H1 (cell line): ENCODE data around the gene FHL2. TPM values are rescaled to one million over a fixed set of nuclear protein-coding genes. Genes with fewer than 3 reads are reported as not detected.

Source experiments
- CTCF ChIA-PET: fragments of 300-600 bp; sonication (Branson Sonifier 250); formaldehyde crosslinking; loops from one replicate; lab custom pipeline; 2021; ENCODE audit not compliant: partially characterized antibody; lab: Charles Lee
- POLR2A ChIA-PET: fragments of 300-600 bp; sonication (Branson Sonifier 250); formaldehyde crosslinking; loops from one replicate; lab custom pipeline; 2021; ENCODE audit warnings: inconsistent platforms; ENCODE audit not compliant: partially characterized antibody; lab: Charles Lee
- DNase-seq, 2 experiments: peaks; one replicate each; pipeline versions ENCODE4 v3.0.0 to v3.0.0-alpha.2; 2010 to 2022; ENCODE audit warnings: low spot score in 2 of 2, low read depth in 1 of 2, mixed read lengths in 1 of 2
- FAIRE-seq: peaks from 2 replicates; lab custom pipeline; 2011; peaks lifted over from hg19 to GRCh38; lab: Jason Lieb, UNC
- H2AFZ ChIP-seq: 2 replicates; pipeline ENCODE4 v1.8.1; 2012; ENCODE audit warnings: low read length, inconsistent platforms
- H2AK5ac ChIP-seq: 2 replicates; pipeline ENCODE4 v1.6.1; 2013; ENCODE audit warnings: low read depth, low read length
- H2BK120ac ChIP-seq: replicated peaks from 2 replicates; pipeline ENCODE3; 2013; ENCODE audit warnings: low read depth, low read length, inconsistent platforms
- H2BK12ac ChIP-seq: 2 replicates; pipeline ENCODE4 v1.6.1; 2013; ENCODE audit warnings: low read depth, low read length
- H2BK15ac ChIP-seq: 2 replicates; pipeline ENCODE4 v1.6.1; 2013; ENCODE audit warnings: low read length
- H2BK20ac ChIP-seq: 2 replicates; pipeline ENCODE4 v1.6.1; 2013; ENCODE audit warnings: low read length
- H2BK5ac ChIP-seq: 2 replicates; pipeline ENCODE4 v1.6.1; 2013; ENCODE audit warnings: low read depth, low read length
- H3K14ac ChIP-seq: 2 replicates; pipeline ENCODE4 v1.6.1; 2013; ENCODE audit warnings: inconsistent platforms; ENCODE audit not compliant: insufficient read length
- H3K18ac ChIP-seq: 2 replicates; pipeline ENCODE4 v1.6.1; 2013; ENCODE audit warnings: low read length; ENCODE audit errors: extremely low read depth
- H3K23ac ChIP-seq: 2 replicates; pipeline ENCODE4 v1.6.1; 2013; ENCODE audit warnings: inconsistent platforms; ENCODE audit not compliant: insufficient read length
- H3K23me2 ChIP-seq: 2 replicates; pipeline ENCODE4 v1.6.1; 2013; ENCODE audit warnings: low read depth, low read length
- H3K27ac ChIP-seq: 2 replicates; pipeline ENCODE4 v1.6.1; 2011; ENCODE audit warnings: low read depth, low read length, inconsistent platforms
- H3K27me3 ChIP-seq, 4 experiments: replicated peaks in 1 of 4; 1 replicate in 1 of 4; 2 replicates in 3 of 4; pipeline versions ENCODE4 v1.6.1 to v1.8.1; 2011 to 2013; ENCODE audit warnings: low read length in 3 of 4, mild to moderate bottlenecking in 3 of 4, inconsistent platforms in 2 of 4, mixed read lengths in 2 of 4, moderate library complexity in 1 of 4; ENCODE audit not compliant: control insufficient read depth in 3 of 4, insufficient read depth in 3 of 4; ENCODE audit errors: extremely low read depth in 1 of 4
- H3K36me3 ChIP-seq, 4 experiments: 2 replicates each; pipeline versions ENCODE4 v1.6.1 to v1.8.1; 2011 to 2013; ENCODE audit warnings: mild to moderate bottlenecking in 4 of 4, low read length in 3 of 4, moderate library complexity in 2 of 4, control low read depth in 1 of 4, inconsistent platforms in 1 of 4; ENCODE audit not compliant: insufficient read depth in 4 of 4, control insufficient read depth in 2 of 4
- H3K4ac ChIP-seq: replicated peaks from 2 replicates; pipeline ENCODE3; 2013; ENCODE audit warnings: low read length, low read depth, mixed read lengths, inconsistent platforms; ENCODE audit not compliant: insufficient read length
- H3K4me1 ChIP-seq, 4 experiments: replicated peaks in 1 of 4; 1 replicate in 1 of 4; 2 replicates in 3 of 4; pipeline versions ENCODE4 v1.6.1 to v1.8.1; 2011 to 2013; ENCODE audit warnings: low read length in 3 of 4, inconsistent platforms in 2 of 4, mixed read lengths in 1 of 4; ENCODE audit not compliant: insufficient read depth in 4 of 4, control insufficient read depth in 3 of 4
- H3K4me2 ChIP-seq, 2 experiments: 2 replicates each; pipeline versions ENCODE4 v1.6.1 to v1.8.1; 2011 to 2013; ENCODE audit warnings: low read depth in 2 of 2, low read length in 2 of 2, control low read depth in 1 of 2, inconsistent platforms in 1 of 2, mild to moderate bottlenecking in 1 of 2; ENCODE audit not compliant: insufficient read depth in 1 of 2
- H3K4me3 ChIP-seq, 4 experiments: fragments of 200-600, 300-600 bp in 1 of 4; sonication (generic), shearing (Covaris generic), sonication (Bioruptor Twin) in 1 of 4; 2 replicates each; pipeline versions ENCODE4 v1.5.1 to v1.8.1; 2011 to 2016; ENCODE audit warnings: low read length in 4 of 4, low read depth in 3 of 4, control low read depth in 2 of 4, inconsistent platforms in 2 of 4, mild to moderate bottlenecking in 2 of 4, mixed read lengths in 1 of 4, moderate library complexity in 1 of 4; ENCODE audit not compliant: insufficient read depth in 2 of 4; ENCODE audit errors: extremely low read depth in 1 of 4
- H3K56ac ChIP-seq: replicated peaks from 2 replicates; pipeline ENCODE3; 2013; ENCODE audit warnings: low read depth, mild to moderate bottlenecking, mixed read lengths, low read length, inconsistent platforms; ENCODE audit not compliant: insufficient read length
- H3K79me1 ChIP-seq: 2 replicates; pipeline ENCODE4 v1.6.1; 2013; ENCODE audit warnings: low read depth, low read length, control low read depth
- H3K79me2 ChIP-seq, 2 experiments: 2 replicates each; pipeline versions ENCODE4 v1.6.1 to v1.8.1; 2012 to 2013; ENCODE audit warnings: low read length in 2 of 2, mild to moderate bottlenecking in 2 of 2, inconsistent platforms in 1 of 2; ENCODE audit not compliant: insufficient read depth in 2 of 2, control insufficient read depth in 1 of 2
- H3K9ac ChIP-seq, 4 experiments: replicated peaks in 1 of 4; 1 replicate in 1 of 4; 2 replicates in 3 of 4; pipeline versions ENCODE4 v1.6.1 to v1.8.1; 2011 to 2013; ENCODE audit warnings: low read depth in 3 of 4, low read length in 3 of 4, control low read depth in 2 of 4, mild to moderate bottlenecking in 2 of 4, moderate library complexity in 2 of 4, inconsistent platforms in 1 of 4; ENCODE audit errors: extremely low read depth in 1 of 4
- H3K9me3 ChIP-seq, 2 experiments: 2 replicates each; pipeline versions ENCODE4 v1.6.1 to v1.8.1; 2012 to 2013; ENCODE audit warnings: mild to moderate bottlenecking in 2 of 2, moderate library complexity in 2 of 2, control low read depth in 1 of 2, inconsistent platforms in 1 of 2, low read depth in 1 of 2, low read length in 1 of 2, mixed read lengths in 1 of 2; ENCODE audit not compliant: insufficient read depth in 2 of 2
- H4K20me1 ChIP-seq, 2 experiments: replicated peaks in 1 of 2; 2 replicates each; pipeline versions ENCODE3 to v1.8.1; 2011 to 2013; ENCODE audit warnings: inconsistent platforms in 2 of 2, low read length in 2 of 2, mild to moderate bottlenecking in 1 of 2; ENCODE audit not compliant: insufficient read depth in 2 of 2, control insufficient read depth in 1 of 2
- H4K5ac ChIP-seq: 2 replicates; pipeline ENCODE4 v1.6.1; 2013; ENCODE audit warnings: low read length, low read depth, mixed read lengths, inconsistent platforms; ENCODE audit not compliant: insufficient read length
- H4K8ac ChIP-seq: 2 replicates; pipeline ENCODE4 v1.8.0; 2013; ENCODE audit warnings: mild to moderate bottlenecking, moderate library complexity, low read length, inconsistent platforms; ENCODE audit not compliant: insufficient read depth; ENCODE audit errors: extremely low read depth
- H4K91ac ChIP-seq: replicated peaks from 2 replicates; pipeline ENCODE3; 2013; ENCODE audit warnings: low read length, mixed read lengths, inconsistent platforms; ENCODE audit not compliant: insufficient read length
- ASH2L ChIP-seq: fragments of 200-600, 300-600 bp; sonication (generic); IDR thresholded peaks from one replicate; pipeline ENCODE4 v1.7.1; 2017; ENCODE audit warnings: low read length
- CBX5 ChIP-seq: fragments of 300-800, 300-1000 bp; sonication (generic); IDR thresholded peaks from 2 replicates; pipeline ENCODE4 v1.7.1; 2016; ENCODE audit warnings: antibody characterized with exemption, low read length, low read depth
- CBX8 ChIP-seq: fragments of 300-800, 300-1000 bp; sonication (generic); IDR thresholded peaks from 2 replicates; pipeline ENCODE4 v1.7.1; 2016; ENCODE audit warnings: low read depth, low read length, borderline replicate concordance
- FOSL1 ChIP-seq: IDR thresholded peaks from 2 replicates; pipeline ENCODE4 v1.6.1; 2011; ENCODE audit warnings: mild to moderate bottlenecking, low read depth, low read length, moderate library complexity; ENCODE audit not compliant: insufficient read depth
- KDM4A ChIP-seq: IDR thresholded peaks from one replicate; pipeline ENCODE4 v1.7.1; 2012; ENCODE audit warnings: low read depth, mild to moderate bottlenecking, moderate library complexity, low read length, inconsistent platforms; ENCODE audit not compliant: severe bottlenecking
- KDM5A ChIP-seq: fragments of 200-600 bp; IDR thresholded peaks from 2 replicates; pipeline ENCODE4 v1.7.1; 2012; ENCODE audit warnings: mild to moderate bottlenecking, low read length, inconsistent platforms, mixed read lengths
- NRF1 ChIP-seq: IDR thresholded peaks from 2 replicates; pipeline ENCODE4 v1.6.1; 2011; ENCODE audit warnings: mild to moderate bottlenecking, low read depth, low read length, improper control_type of control experiment
- SIX5 ChIP-seq: IDR thresholded peaks from 2 replicates; pipeline ENCODE4 v1.6.1; 2011; ENCODE audit warnings: mild to moderate bottlenecking, low read depth, low read length
- SRF ChIP-seq: IDR thresholded peaks from 2 replicates; pipeline ENCODE4 v1.6.1; 2011; ENCODE audit warnings: mild to moderate bottlenecking, low read depth, low read length, moderate library complexity
- SUZ12 ChIP-seq: fragments of 200-600 bp; sonication (generic); IDR thresholded peaks from 2 replicates; pipeline ENCODE4 v1.6.1; 2012; ENCODE audit warnings: mild to moderate bottlenecking, inconsistent platforms, low read length, moderate library complexity, mixed read lengths
- TAF7 ChIP-seq: optimal IDR thresholded peaks from 2 replicates; pipeline ENCODE3; 2011; ENCODE audit warnings: low read depth, mild to moderate bottlenecking, inconsistent platforms, low read length, moderate library complexity, borderline replicate concordance
- WGBS, 2 experiments: shearing (Covaris generic) in 1 of 2; methylation state at CpG; one replicate each; pipeline versions ENCODE4 v1.1.6 to v1.1.7; 2013 to 2015; ENCODE audit warnings: low lambda C conversion rate in 2 of 2, mixed read lengths in 2 of 2, inconsistent platforms in 1 of 2, low coverage in 1 of 2, missing lambda C conversion rate in 1 of 2; ENCODE audit not compliant: insufficient replicate concordance in 2 of 2, insufficient coverage in 1 of 2, insufficient read length in 1 of 2; ENCODE audit errors: extremely low coverage in 1 of 2, missing lambda C conversion rate in 1 of 2; 5-methylcytosine and 5-hydroxymethylcytosine counted together
- polyA plus RNA-seq, 7 experiments: library from polyadenylated mRNA; depleted of rRNA in 3 of 7; stranded (reverse) in 5 of 7; unstranded in 2 of 7; fragments of >200 nt in 5 of 7; fragments of 200-250 nt in 2 of 7; gene quantifications; 1 replicate in 5 of 7; 2 replicates in 1 of 7; 4 replicates in 1 of 7; pipeline versions ENCODE4 v1.2.1 to v1.2.3, GENCODE V29; 2011 to 2013; ENCODE audit warnings: missing spikeins in 2 of 7, mixed read lengths in 2 of 7
- total RNA-seq: library from RNA; stranded (reverse); fragmentation: NEBNext Ultra II Directional; extraction: Animal tissue kit (Norgen Biotek cat#: 25700); gene quantifications from 2 replicates; pipeline ENCODE4 v1.2.1, GENCODE V29; 2021
- TF ChIP-seq, protein P1 (sequence below): IDR thresholded peaks from 2 replicates; pipeline ENCODE4 v1.6.1; 2012; ENCODE audit warnings: inconsistent platforms

The FHL2 gene
- total and polyA plus RNA-seq, 2 of the 8 experiments (the other 6 are each of a cell fraction or from before 2014, with no cell fraction given) = 33.2 to 64.3 TPM

DNA sequence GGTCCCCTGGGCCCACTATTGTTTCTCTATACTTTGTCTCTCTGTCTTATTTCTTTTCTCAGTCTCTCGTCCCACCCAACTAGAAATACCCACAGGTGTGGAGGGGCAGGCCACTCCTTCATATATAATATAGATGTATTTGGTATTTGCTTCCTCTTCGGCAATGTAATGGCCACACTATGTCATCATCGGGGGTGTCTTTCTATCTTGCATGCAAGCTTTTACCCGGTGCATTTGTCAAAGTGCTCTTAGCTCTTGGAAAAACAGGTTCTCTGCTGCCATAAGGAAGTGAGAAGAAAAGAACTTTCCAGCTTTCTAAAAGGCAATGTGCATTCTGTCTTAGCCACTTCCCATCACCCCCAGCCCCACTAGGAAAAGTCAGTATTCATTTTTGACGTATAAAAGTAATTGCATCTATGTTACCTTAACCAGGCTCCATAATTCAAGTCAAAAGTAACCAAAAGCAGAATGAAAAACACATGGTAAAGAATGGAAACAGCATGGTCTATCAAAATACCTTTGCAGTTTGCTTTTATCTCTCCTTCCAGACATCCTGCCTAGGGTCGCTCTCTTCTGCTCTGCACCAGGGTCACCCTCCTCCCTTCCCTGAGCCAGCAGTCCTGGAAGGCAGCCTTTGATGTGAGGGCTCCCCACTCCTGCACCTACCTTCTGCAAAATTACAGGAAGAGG, 27.2 kb upstream of the FHL2 start:
- Histone ChIP-seq H3K56ac (no peak overlapping the region), H3K27me3 (no peaks in the 10 kb centered on the region), H3K27ac (no peak overlapping the region), H2BK5ac (no peak overlapping the region), H4K5ac (no peak overlapping the region), H4K8ac (no peak overlapping the region), H2AFZ (peak overlapping the region; percentile 92; the same call in 1 of the 2 replicates), H2BK120ac (no peak overlapping the region), H3K36me3 (no peaks in the 10 kb centered on the region), H2BK15ac (no peak overlapping the region), H4K91ac (no peak overlapping the region), H2AK5ac (no peak overlapping the region), H3K79me1 (no peaks in the 10 kb centered on the region), H2BK20ac (no peak overlapping the region), H3K79me2 (no peaks in the 10 kb centered on the region), H3K9me3 (no peaks in the 10 kb centered on the region), H3K4me3 (no peak overlapping the region), H3K14ac (no peak overlapping the region), H3K4me1 (peaks cover 3 to 19% (median 11%) of the 10 kb centered on the region in 4 experiments; a peak in 6 of 7 replicates), H3K23ac (no peak overlapping the region), H4K20me1 (no peaks in the 10 kb centered on the region), H3K23me2 (no peaks in the 10 kb centered on the region), H3K4ac (no peak overlapping the region), H3K9ac (no peak overlapping the region), H3K18ac (peak overlapping the region; percentile 76), H3K4me2 (no peak overlapping the region), H2BK12ac (0 out of 2 replicates have a peak overlapping the region, but pooled peaks have one; percentile 78)
- DNase-seq = no peak
- WGBS, 2 experiments = 70% methylated on average over 6 of the region's 6 CpGs; no CpG with 5 or more reads in 1 of the 2 experiments
- CTCF ChIA-PET = no interaction called here
- no peak for FAIRE-seq
- POLR2A ChIA-PET = interaction anchor here (0.8 kb wide), 1 partner anchor 12 kb away, joined by 3 read pairs; no protein-coding TSS in a partner anchor
- TF ChIP-seq SIX5 (no peak), KDM4A (no peak), NRF1 (no peak), SUZ12 (no peak), TAF7 (no peak), CBX8 (no peak), KDM5A (no peak), SRF (no peak), ASH2L (no peak), CBX5 (no peak), FOSL1 (no peak)
- TF ChIP-seq, protein P1, sequence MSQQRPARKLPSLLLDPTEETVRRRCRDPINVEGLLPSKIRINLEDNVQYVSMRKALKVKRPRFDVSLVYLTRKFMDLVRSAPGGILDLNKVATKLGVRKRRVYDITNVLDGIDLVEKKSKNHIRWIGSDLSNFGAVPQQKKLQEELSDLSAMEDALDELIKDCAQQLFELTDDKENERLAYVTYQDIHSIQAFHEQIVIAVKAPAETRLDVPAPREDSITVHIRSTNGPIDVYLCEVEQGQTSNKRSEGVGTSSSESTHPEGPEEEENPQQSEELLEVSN = no peak
